HG03460 (cell line): ENCODE data around the gene KANK2.
"Not testable (repeated sequence)": the region's sequence is repeated elsewhere in the genome, so short reads cannot be mapped to it uniquely, and the experiment has no call there.

Experiments used
- ATAC-seq: cut with Tn5 transposase; IDR thresholded peaks from one replicate; pipeline ENCODE4 v1.9.1; 2021; ENCODE audit not compliant: unreplicated experiment

The KANK2 gene

GRCh38 chr19:11175920-11176319 is 21.4 kb downstream of the KANK2 start:
- no peak for ATAC-seq

DNA sequence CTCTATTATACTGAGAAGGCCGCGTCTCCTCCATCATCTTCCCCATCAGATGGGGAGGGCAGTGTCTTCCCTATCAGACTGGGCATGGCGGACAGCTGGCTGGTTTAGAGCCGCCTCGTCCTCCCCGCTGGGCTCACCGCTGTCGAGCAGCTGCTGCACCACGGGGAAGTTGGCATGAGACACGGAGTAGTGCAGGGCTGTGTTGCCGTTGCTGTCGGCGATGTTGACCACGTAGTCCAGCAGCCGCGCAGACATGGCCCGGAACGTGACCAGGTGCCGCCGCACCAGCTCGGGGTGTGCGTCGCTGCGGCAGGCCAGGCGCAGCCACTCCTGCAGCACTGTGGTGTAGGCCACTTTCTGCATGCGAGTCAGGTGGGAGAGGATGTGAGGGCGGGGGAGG is 23.0 kb downstream of the KANK2 start:
- ATAC-seq: no peak

DNA sequence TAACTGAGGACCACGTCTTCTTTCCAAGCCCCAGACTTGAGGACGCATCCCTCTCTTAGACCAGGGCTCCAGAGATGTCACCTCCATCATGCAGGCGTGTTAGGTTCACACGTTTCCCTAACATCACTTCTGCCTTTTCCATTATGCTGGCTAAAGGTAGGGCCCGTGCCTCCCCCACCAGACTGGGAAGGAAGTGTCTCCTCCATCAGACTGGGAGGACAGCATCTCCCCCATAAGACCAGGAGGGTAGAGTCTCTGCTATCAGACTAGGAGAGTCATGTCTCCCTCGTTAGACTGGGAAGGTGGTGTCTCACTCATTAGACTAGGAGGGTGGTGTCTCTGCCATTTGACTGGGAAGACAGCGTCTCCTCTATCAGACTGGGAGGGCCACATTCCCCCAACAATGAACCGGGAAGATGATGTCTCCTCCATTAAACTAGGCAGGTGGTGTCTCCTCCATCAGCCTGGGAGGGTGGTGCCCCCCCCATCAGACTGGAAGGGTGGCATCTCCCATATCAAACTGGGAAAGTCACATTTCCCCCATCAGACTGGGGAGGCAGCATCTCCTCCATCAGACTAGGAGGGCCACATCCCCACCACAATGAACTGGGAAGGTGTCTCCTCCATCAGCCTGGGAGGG is 23.7 kb downstream of the KANK2 start:
- no peak for ATAC-seq

GRCh38 chr19:11172576-11172975 is 24.8 kb downstream of the KANK2 start:
- ATAC-seq: no peak

- no peak for ATAC-seq
Measured at GRCh38 chr19:11171144-11171543, 26.2 kb downstream of the KANK2 start.

GRCh38 chr19:11169896-11170678 is 27.3 kb downstream of the KANK2 start:
- no peak for ATAC-seq

DNA sequence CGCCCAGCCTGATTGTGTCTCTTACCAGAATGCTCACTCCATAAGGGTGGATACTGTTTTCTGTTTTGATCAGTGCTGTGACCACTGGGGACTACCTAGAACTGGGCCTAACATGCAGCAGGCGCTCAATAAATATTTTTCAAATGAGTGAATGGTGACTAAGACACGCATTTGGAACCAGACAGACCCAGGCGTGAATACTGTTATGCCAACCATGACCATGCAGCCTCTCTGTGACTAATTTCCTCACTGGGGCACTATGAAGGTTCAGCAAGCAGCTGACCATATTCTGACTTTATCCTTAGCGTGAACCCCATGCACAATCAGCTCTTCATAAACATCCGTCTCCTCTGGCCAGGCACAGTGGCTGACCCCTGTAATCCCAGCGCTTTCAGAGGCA is 28.8 kb downstream of the KANK2 start:
- ATAC-seq: no peak

- ATAC-seq: no peak
Measured at GRCh38 chr19:11166281-11167142, 30.8 kb downstream of the KANK2 start.

GRCh38 chr19:11165486-11166030 is 31.8 kb downstream of the KANK2 start:
- no peak for ATAC-seq

DNA sequence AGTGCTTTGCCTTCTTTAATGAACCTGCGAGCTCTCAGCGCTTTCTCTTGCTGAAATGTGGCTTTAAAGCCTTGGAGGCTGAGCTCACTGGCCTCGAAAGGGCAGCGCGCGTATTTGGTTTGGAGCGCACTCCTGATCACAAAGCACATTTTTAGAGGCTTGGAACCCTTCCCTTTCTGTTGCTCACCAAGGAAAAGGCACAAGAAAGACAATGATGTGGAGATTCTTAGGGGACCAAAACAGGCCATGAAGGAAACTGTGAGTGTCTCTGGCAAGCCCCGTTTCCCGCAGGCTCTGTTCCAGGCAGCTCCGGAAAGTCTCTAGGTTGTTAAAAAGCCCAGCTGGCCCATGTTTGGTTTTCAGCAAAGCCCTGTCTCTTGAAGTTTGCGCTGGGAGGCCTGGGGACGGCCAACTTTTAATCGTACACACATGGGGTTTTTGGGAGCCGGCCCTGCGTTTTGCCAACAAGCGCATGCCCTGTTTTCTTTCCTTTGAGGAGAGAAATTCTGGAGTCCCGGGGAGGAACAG is 32.4 kb downstream of the KANK2 start:
- no peak for ATAC-seq

- ATAC-seq: no peak
Measured at GRCh38 chr19:11164296-11164695, 33.0 kb downstream of the KANK2 start.

DNA sequence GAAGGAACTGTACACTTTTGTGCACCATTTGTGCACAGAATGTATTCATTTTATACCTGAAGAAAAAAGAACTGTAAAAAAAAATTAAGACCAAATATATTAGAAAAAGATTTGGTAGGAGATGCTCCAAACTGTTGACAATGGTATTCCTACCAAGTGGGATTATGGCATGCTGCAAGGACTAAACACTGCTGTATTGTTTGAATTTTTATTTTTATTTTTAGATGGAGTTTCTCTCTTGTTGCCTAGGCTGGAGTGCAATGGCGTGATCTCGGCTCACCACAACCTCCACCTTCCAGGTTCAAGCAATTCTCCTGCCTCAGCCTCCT is 36.9 kb downstream of the KANK2 start:
- not testable (repeated sequence) for ATAC-seq

DNA sequence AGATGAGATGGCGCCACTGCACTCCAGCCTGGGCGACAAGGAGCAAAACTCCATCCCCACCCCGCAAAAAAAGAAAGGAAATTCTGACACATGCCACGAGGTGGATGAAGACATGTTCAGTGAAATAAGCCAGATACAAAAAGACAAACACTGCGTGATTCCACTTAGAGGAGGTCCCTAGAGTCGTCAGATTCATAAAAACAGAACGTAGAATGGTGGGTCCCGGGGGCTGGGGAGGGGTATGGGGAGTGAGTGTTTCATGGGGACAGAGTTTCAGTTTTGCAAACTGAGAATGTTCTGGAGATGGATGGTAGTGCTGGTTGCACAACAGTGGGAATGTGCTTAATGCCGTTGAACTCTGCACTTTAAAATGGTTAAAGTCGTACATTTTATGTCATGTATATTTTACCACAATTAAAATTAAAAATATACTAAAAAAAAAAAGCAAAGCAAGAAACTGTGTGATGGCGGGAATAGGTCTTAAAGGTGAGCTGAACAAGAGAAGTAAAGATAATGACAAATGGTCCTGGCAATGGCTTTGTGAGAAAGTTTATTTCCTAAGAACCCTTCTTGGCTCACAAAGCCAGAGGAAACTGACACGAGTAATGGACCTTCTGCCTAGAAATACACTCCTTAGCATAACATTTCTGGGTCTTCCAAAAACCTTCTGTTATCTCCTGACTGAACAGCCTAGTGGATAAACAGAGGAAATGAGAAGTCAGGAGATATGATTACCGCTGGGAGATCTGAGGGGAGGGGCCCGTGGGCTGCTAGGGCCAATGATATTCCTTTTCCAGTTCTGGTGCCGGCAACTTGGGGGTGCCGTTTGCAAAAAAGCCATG is 37.5 kb downstream of the KANK2 start:
- ATAC-seq: no peak

- peak; percentile 96 for ATAC-seq
Measured at GRCh38 chr19:11155373-11156120, 41.8 kb downstream of the KANK2 start, which contains the start of gene SPC24. Gene SPC24 (minus strand): TSS chr19:11155782. CDS start chr19:11155776, 6 bp downstream.

GRCh38 chr19:11154683-11155047 is 42.7 kb downstream of the KANK2 start:
- ATAC-seq: no peak

DNA sequence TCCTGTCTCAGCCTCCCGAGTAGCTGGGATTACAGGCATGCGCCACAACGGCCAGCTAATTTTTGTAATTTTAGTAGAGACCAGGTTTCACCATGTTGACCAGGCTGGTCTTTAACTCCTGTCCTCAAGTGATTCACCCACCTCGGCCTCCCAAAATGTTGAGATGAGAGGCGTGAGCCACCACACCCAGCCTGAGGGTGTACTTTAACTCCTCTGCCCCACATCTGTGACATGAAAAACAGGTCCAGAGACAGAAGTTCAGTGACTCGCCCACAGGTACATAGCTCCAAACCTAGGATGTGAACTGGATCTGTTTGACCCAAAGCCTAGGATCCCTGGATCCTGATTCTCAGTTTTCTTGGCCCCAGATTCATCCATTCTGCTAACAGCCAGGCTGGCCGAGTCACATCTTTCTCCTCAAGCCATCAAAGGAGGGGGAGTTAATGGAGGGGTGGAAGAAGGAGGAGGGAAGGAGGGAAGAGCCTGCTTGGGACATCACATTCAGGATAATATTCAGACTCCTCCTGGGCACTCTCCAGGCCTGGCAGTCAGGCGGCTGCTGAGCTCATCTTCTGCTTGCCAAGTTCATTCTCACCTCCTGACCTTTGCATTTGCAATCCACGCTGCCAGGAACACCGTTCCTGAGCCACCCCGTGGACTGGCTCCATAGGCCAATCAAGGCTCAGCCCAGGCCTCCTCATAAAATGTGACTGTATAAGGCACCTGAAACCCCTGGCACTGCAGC is 44.9 kb downstream of the KANK2 start:
- ATAC-seq: no peak

GRCh38 chr19:11151181-11151580 is 46.2 kb downstream of the KANK2 start:
- no peak for ATAC-seq

GRCh38 chr19:11148001-11148400 is 49.3 kb downstream of the KANK2 start:
- ATAC-seq: no peak

GRCh38 chr19:11145536-11145924 is 51.8 kb downstream of the KANK2 start:
- ATAC-seq: no peak
